ENCODE results near the gene FOXC2. TPM values are rescaled to one million over a fixed set of nuclear protein-coding genes. Genes with fewer than 3 reads are reported as not detected.

FOXC2 gene
- total and polyA plus RNA-seq, 9 of the 15 experiments (the other 6 are each of a cell fraction or from before 2014, with no cell fraction given): 0.01 to 0.11 (median 0.10) TPM; not detected in 5

GRCh38 chr16:86595983-86596605 lies 29.5 kb downstream of the FOXC2 start:
- BruUV-seq (replicated peaks): no TSS peak
- Histone ChIP-seq H3K36me3 (ENCODE audit: control insufficient read depth, insufficient read depth, low read length) (no peaks in the 10 kb centered on the region), H3K9me3 (replicated peaks; ENCODE audit: control insufficient read depth, insufficient read depth, low read depth, low read length) (no peaks in the 10 kb centered on the region), H3K9ac (ENCODE audit: insufficient read depth in 1 of 2, low read depth in 2 of 2, low read length in 2 of 2) (no peak overlapping the region), H3K9me1 (ENCODE audit: control insufficient read depth, insufficient read depth, low read length) (peaks cover under 1% of the 10 kb centered on the region), H4K20me1 (replicated peaks; ENCODE audit: control insufficient read depth, insufficient read depth, low read length) (no peaks in the 10 kb centered on the region), H3K4me2 (ENCODE audit: insufficient read depth, low read length) (no peak overlapping the region), H2AFZ (ENCODE audit: low read depth, low read length) (no peak overlapping the region), H3K4me1 (replicated peaks in 1 of 2; ENCODE audit: control insufficient read depth in 2 of 2, insufficient read depth in 2 of 2, low read length in 2 of 2) (no peaks in the 10 kb centered on the region), H3K27me3 (ENCODE audit: control insufficient read depth in 2 of 2, insufficient read depth in 2 of 2, low read length in 2 of 2) (peaks cover 17 to 57% of the 10 kb centered on the region in 2 experiments), H3K4me3 (no peak overlapping the region), H3K79me2 (ENCODE audit: control insufficient read depth, insufficient read depth, low read length) (no peaks in the 10 kb centered on the region), H3K27ac (ENCODE audit: extremely low read depth, low read depth, low read length) (no peak overlapping the region)
- no peak for FAIRE-seq
- intact Hi-C loops (cut with micrococcal nuclease): no loop called here
- in situ Hi-C loops (cut with MboI): no loop called here
- WGBS (ENCODE audit: insufficient coverage, low coverage, missing lambda C conversion rate): 0% methylated on average over 10 of the region's 10 CpGs
- ATAC-seq: no peak
- no peak for TF ChIP-seq XRCC4 (IDR thresholded peaks at IDR 0.05; ENCODE audit: extremely low read depth, insufficient read depth, insufficient read length)
- peak; percentile 47 for TF ChIP-seq RBM25 (IDR thresholded peaks at IDR 0.05; ENCODE audit: low read depth, low read length, severe bottlenecking)
- POLR2A ChIA-PET: interaction anchor here (0.6 to 1.0 kb wide), 2 partner anchors 28 to 32 kb away, joined by 3 read pairs; no protein-coding TSS in a partner anchor
- CTCF ChIA-PET (ENCODE audit: low intra/inter-chr PET ratio): no interaction called here
- DNase-seq (ENCODE audit: extremely low read depth in 1 of 4, low spot score in 3 of 4): no peak

GRCh38 chr16:86597126-86597879 lies 30.7 kb downstream of the FOXC2 start:
- no peak for DNase-seq (ENCODE audit: extremely low read depth in 1 of 4, low spot score in 3 of 4)
- Histone ChIP-seq H3K9me1 (ENCODE audit: control insufficient read depth, insufficient read depth, low read length) (no peaks in the 10 kb centered on the region), H3K4me2 (ENCODE audit: insufficient read depth, low read length) (no peak overlapping the region), H2AFZ (ENCODE audit: low read depth, low read length) (0 out of 2 replicates have a peak overlapping the region, but pooled peaks have one; percentile 20), H3K27ac (ENCODE audit: extremely low read depth, low read depth, low read length) (no peak overlapping the region), H3K36me3 (ENCODE audit: control insufficient read depth, insufficient read depth, low read length) (no peaks in the 10 kb centered on the region), H3K79me2 (ENCODE audit: control insufficient read depth, insufficient read depth, low read length) (no peaks in the 10 kb centered on the region), H3K4me1 (replicated peaks in 1 of 2; ENCODE audit: control insufficient read depth in 2 of 2, insufficient read depth in 2 of 2, low read length in 2 of 2) (no peaks in the 10 kb centered on the region), H3K4me3 (no peak overlapping the region), H3K9ac (ENCODE audit: insufficient read depth in 1 of 2, low read depth in 2 of 2, low read length in 2 of 2) (no peak overlapping the region), H3K27me3 (ENCODE audit: control insufficient read depth in 2 of 2, insufficient read depth in 2 of 2, low read length in 2 of 2) (peaks cover 15 to 57% of the 10 kb centered on the region in 2 experiments; a peak in 4 of 5 replicates), H3K9me3 (replicated peaks; ENCODE audit: control insufficient read depth, insufficient read depth, low read depth, low read length) (no peaks in the 10 kb centered on the region), H4K20me1 (replicated peaks; ENCODE audit: control insufficient read depth, insufficient read depth, low read length) (no peaks in the 10 kb centered on the region)
- in situ Hi-C loops (cut with MboI) (no loop called here), intact Hi-C loops (cut with micrococcal nuclease) (no loop called here)
- ATAC-seq: no peak
- POLR2A ChIA-PET: no interaction called here
- 3% methylated on average over 18 of the region's 18 CpGs for WGBS (ENCODE audit: insufficient coverage, low coverage, missing lambda C conversion rate)
- CTCF ChIA-PET (ENCODE audit: low intra/inter-chr PET ratio): no interaction called here
- no peak for FAIRE-seq
- no TSS peak for BruUV-seq (replicated peaks)
- TF ChIP-seq E2F8 (IDR thresholded peaks at IDR 0.05; ENCODE audit: low read depth, partially characterized antibody) (no peak), TBP (optimal IDR thresholded peaks at IDR 0.05; ENCODE audit: low read depth, low read length) (no peak), CREM (IDR thresholded peaks at IDR 0.05; ENCODE audit: low read depth) (no peak), SMC3 (conservative IDR thresholded peaks at IDR 0.05; ENCODE audit: insufficient read depth, low read depth, low read length) (no peak), NCOA4 (IDR thresholded peaks at IDR 0.05; ENCODE audit: partially characterized antibody) (no peak), NR0B1 (IDR thresholded peaks at IDR 0.05; ENCODE audit: partially characterized antibody) (no peak), POLR3G (IDR thresholded peaks at IDR 0.05; ENCODE audit: extremely low read depth, insufficient read length, insufficient replicate concordance) (no peak), RBM22 (IDR thresholded peaks at IDR 0.05; ENCODE audit: low read depth, low read length, poor library complexity, severe bottlenecking) (no peak)
